ENCODE results near the gene GKAP1. TPM values are rescaled to one million over a fixed set of nuclear protein-coding genes. Genes with fewer than 3 reads are reported as not detected.
"Not testable (repeated sequence)": the region's sequence is repeated elsewhere in the genome, so short reads cannot be mapped to it uniquely, and the experiment has no call there.

Gene GKAP1
- total and polyA plus RNA-seq, 2 donors (not counting 3 experiments of a cell fraction or from before 2014, with no cell fraction given) = 1.3 to 2.5 TPM

- H3K9me1 ChIP-seq (replicated peaks; ENCODE audit: control insufficient read depth, extremely low read depth, insufficient read depth, low read length); H3K27ac ChIP-seq (ENCODE audit: insufficient read depth, low read depth, low read length); CTCF ChIA-PET; H3K36me3 ChIP-seq (ENCODE audit: control insufficient read depth in 2 of 2, extremely low read depth in 1 of 2, insufficient read depth in 2 of 2, low read length in 2 of 2); H3K4me3 ChIP-seq (replicated peaks in 1 of 3; ENCODE audit: insufficient read depth in 1 of 3, low read depth in 1 of 3, low read length in 3 of 3); H3K9me3 ChIP-seq (replicated peaks; ENCODE audit: control insufficient read depth, insufficient read depth, low read length); POLR2A ChIA-PET; intact Hi-C loops (cut with micrococcal nuclease); FAIRE-seq; H3K27me3 ChIP-seq (ENCODE audit: control insufficient read depth in 2 of 2, insufficient read depth in 2 of 2, low read length in 2 of 2); dilution Hi-C loops (cut with MboI; ENCODE audit: extremely low pct_ligation_motif_present, low sequenced_read_pairs); DNase-seq (ENCODE audit: low read depth, low spot score); H2AFZ ChIP-seq (ENCODE audit: low read depth, low read length); H3K4me2 ChIP-seq (ENCODE audit: insufficient read depth, low read length); H3K4me1 ChIP-seq (ENCODE audit: control insufficient read depth, extremely low read depth, insufficient read depth, low read length); H3K79me2 ChIP-seq (ENCODE audit: control insufficient read depth, insufficient read depth, low read length); BruUV-seq (replicated peaks); H4K20me1 ChIP-seq (replicated peaks; ENCODE audit: control insufficient read depth, extremely low read depth, insufficient read depth, low read length); H3K9ac ChIP-seq (replicated peaks; ENCODE audit: extremely low read depth, insufficient read depth, low read length): not testable (repeated sequence)
These were observed 8.4 kb downstream of the GKAP1 start for GRCh38 chr9:83809213-83809612.

DNA sequence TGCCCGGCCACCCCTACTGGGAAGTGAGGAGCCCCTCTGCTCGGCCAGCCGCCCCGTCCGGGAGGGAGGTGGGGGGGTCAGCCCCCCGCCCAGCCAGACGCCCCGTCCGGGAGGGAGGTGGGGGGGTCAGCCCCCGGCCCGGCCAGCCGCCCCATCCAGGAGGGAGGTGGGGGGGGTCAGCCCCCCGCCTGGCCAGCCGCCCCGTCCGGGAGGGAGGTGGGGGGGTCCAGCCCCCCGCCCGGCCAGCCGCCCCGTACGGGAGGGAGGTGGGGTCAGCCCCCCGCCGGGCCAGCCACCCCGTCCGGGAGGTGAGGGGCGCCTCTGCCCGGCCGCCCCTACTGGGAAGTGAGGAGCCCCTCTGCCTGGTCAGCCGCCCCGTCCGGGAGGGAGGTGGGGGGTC is 13.1 kb downstream of the GKAP1 start:
- CTCF ChIA-PET; H3K27me3 ChIP-seq (ENCODE audit: control insufficient read depth in 2 of 2, insufficient read depth in 2 of 2, low read length in 2 of 2); H3K4me1 ChIP-seq (ENCODE audit: control insufficient read depth, extremely low read depth, insufficient read depth, low read length); FAIRE-seq; POLR2A ChIA-PET; H3K36me3 ChIP-seq (ENCODE audit: control insufficient read depth in 2 of 2, extremely low read depth in 1 of 2, insufficient read depth in 2 of 2, low read length in 2 of 2); H3K4me2 ChIP-seq (ENCODE audit: insufficient read depth, low read length); H2AFZ ChIP-seq (ENCODE audit: low read depth, low read length); H4K20me1 ChIP-seq (replicated peaks; ENCODE audit: control insufficient read depth, extremely low read depth, insufficient read depth, low read length); intact Hi-C loops (cut with micrococcal nuclease); H3K9me3 ChIP-seq (replicated peaks; ENCODE audit: control insufficient read depth, insufficient read depth, low read length); H3K9me1 ChIP-seq (replicated peaks; ENCODE audit: control insufficient read depth, extremely low read depth, insufficient read depth, low read length); H3K27ac ChIP-seq (ENCODE audit: insufficient read depth, low read depth, low read length); H3K4me3 ChIP-seq (replicated peaks in 1 of 3; ENCODE audit: insufficient read depth in 1 of 3, low read depth in 1 of 3, low read length in 3 of 3); DNase-seq (ENCODE audit: low read depth, low spot score); dilution Hi-C loops (cut with MboI; ENCODE audit: extremely low pct_ligation_motif_present, low sequenced_read_pairs); H3K79me2 ChIP-seq (ENCODE audit: control insufficient read depth, insufficient read depth, low read length); H3K9ac ChIP-seq (replicated peaks; ENCODE audit: extremely low read depth, insufficient read depth, low read length); BruUV-seq (replicated peaks): not testable (repeated sequence)

- POLR2A ChIA-PET; FAIRE-seq; H3K9me1 ChIP-seq (replicated peaks; ENCODE audit: control insufficient read depth, extremely low read depth, insufficient read depth, low read length): not testable (repeated sequence)
These were observed 13.6 kb downstream of the GKAP1 start for GRCh38 chr9:83803941-83804340.

More at GRCh38 chr9:83803941-83804340, 13.6 kb downstream of the GKAP1 start:
- H3K4me1 ChIP-seq (ENCODE audit: control insufficient read depth, extremely low read depth, insufficient read depth, low read length); H3K36me3 ChIP-seq (ENCODE audit: control insufficient read depth in 2 of 2, extremely low read depth in 1 of 2, insufficient read depth in 2 of 2, low read length in 2 of 2); H3K9me3 ChIP-seq (replicated peaks; ENCODE audit: control insufficient read depth, insufficient read depth, low read length); H3K9ac ChIP-seq (replicated peaks; ENCODE audit: extremely low read depth, insufficient read depth, low read length); H4K20me1 ChIP-seq (replicated peaks; ENCODE audit: control insufficient read depth, extremely low read depth, insufficient read depth, low read length); H3K79me2 ChIP-seq (ENCODE audit: control insufficient read depth, insufficient read depth, low read length); H3K27ac ChIP-seq (ENCODE audit: insufficient read depth, low read depth, low read length); H3K4me3 ChIP-seq (replicated peaks in 1 of 3; ENCODE audit: insufficient read depth in 1 of 3, low read depth in 1 of 3, low read length in 3 of 3); intact Hi-C loops (cut with micrococcal nuclease); CTCF ChIA-PET; H3K27me3 ChIP-seq (ENCODE audit: control insufficient read depth in 2 of 2, insufficient read depth in 2 of 2, low read length in 2 of 2); dilution Hi-C loops (cut with MboI; ENCODE audit: extremely low pct_ligation_motif_present, low sequenced_read_pairs); DNase-seq (ENCODE audit: low read depth, low spot score); H2AFZ ChIP-seq (ENCODE audit: low read depth, low read length); BruUV-seq (replicated peaks); H3K4me2 ChIP-seq (ENCODE audit: insufficient read depth, low read length): not testable (repeated sequence)
